ENCODE results near the gene SCD. TPM values are rescaled to one million over a fixed set of nuclear protein-coding genes. Genes with fewer than 3 reads are reported as not detected.
"Not testable (repeated sequence)": the region's sequence is repeated elsewhere in the genome, so short reads cannot be mapped to it uniquely, and the experiment has no call there.

Gene SCD
- total and polyA plus RNA-seq, 12 donors, result 1.8 to 62.7 (median 14.6) TPM

GRCh38 chr10:100374200-100374655, 27.2 kb downstream of the SCD start:
- WGBS, 2 donors, result 19 to 21% methylated on average over 3 of the region's 3 CpGs
- Histone ChIP-seq H3K9me3 (no peaks in the 10 kb centered on the region), H3K4me1 (peaks cover 11 to 53% (median 40%) of the 10 kb centered on the region in 9 donors), H3K27me3 (no peaks in the 10 kb centered on the region), H3K36me3 (no peaks in the 10 kb centered on the region), H3K27ac (peak overlapping the region in 9 of 10 donors; percentile 84 to 97 (median 93)), H3K4me3 (peak overlapping the region; percentile 39 to 82 (median 65))
- intact Hi-C loops (cut with DNase I), result no loop called here
- TF ChIP-seq CTCF (IDR thresholded peaks at IDR 0.05), result no peak
- no peak for DNase-seq
- peak in 1 of 8 donors; percentile 1 for ATAC-seq

- H3K27me3 ChIP-seq; H3K36me3 ChIP-seq; H3K9me3 ChIP-seq; ATAC-seq; DNase-seq; intact Hi-C loops (cut with DNase I): not testable (repeated sequence)
- H3K27ac ChIP-seq, result peak overlapping the region in 6 of 10 donors; percentile 91 to 97 (median 96)
- H3K4me1 ChIP-seq, result peaks cover 11 to 51% (median 40%) of the 10 kb centered on the region in 9 donors
- peak overlapping the region in 9 of 10 donors; percentile 48 to 82 (median 65) for H3K4me3 ChIP-seq
- WGBS, 2 donors, result 85% methylated on average over 7 of the region's 7 CpGs
Measured at GRCh38 chr10:100374677-100375353, 27.8 kb downstream of the SCD start.

- H3K9me3 ChIP-seq; H3K36me3 ChIP-seq; H3K27me3 ChIP-seq; DNase-seq; H3K27ac ChIP-seq; H3K4me3 ChIP-seq; ATAC-seq; intact Hi-C loops (cut with DNase I): not testable (repeated sequence)
- WGBS, 2 donors, result 86 to 87% methylated on average over 6 of the region's 6 CpGs
- peaks cover 1 to 33% (median 26%) of the 10 kb centered on the region in 9 donors for H3K4me1 ChIP-seq
Measured at GRCh38 chr10:100376656-100377055, 29.6 kb downstream of the SCD start.

GRCh38 chr10:100377830-100378229, 30.8 kb downstream of the SCD start:
- peaks cover 0 to 22% (median 19%) of the 10 kb centered on the region in 9 donors for H3K4me1 ChIP-seq
- no peaks in the 10 kb centered on the region for H3K27me3 ChIP-seq
- no peak overlapping the region for H3K4me3 ChIP-seq
- ATAC-seq (no peak), DNase-seq (no peak)
- H3K36me3 ChIP-seq, result peaks cover 0 to 20% (median 0%) of the 10 kb centered on the region in 9 donors
- no peak for TF ChIP-seq CTCF (IDR thresholded peaks at IDR 0.05)
- no peaks in the 10 kb centered on the region for H3K9me3 ChIP-seq
- WGBS, 2 donors, result 90 to 94% methylated on average over 5 of the region's 5 CpGs
- no peak overlapping the region for H3K27ac ChIP-seq
- intact Hi-C loops (cut with DNase I), result no loop called here

GRCh38 chr10:100380400-100380799, 33.4 kb downstream of the SCD start:
- no peak overlapping the region for H3K4me3 ChIP-seq
- no peak for DNase-seq
- no peaks in the 10 kb centered on the region for H3K27me3 ChIP-seq
- 96 to 100% methylated on average over 3 of the region's 3 CpGs for WGBS, 2 donors
- intact Hi-C loops (cut with DNase I), result no loop called here
- no peaks in the 10 kb centered on the region for H3K9me3 ChIP-seq
- no peak for ATAC-seq
- H3K36me3 ChIP-seq, result peaks cover 0 to 28% (median 0%) of the 10 kb centered on the region in 9 donors
- H3K27ac ChIP-seq, result no peak overlapping the region
- TF ChIP-seq CTCF (IDR thresholded peaks at IDR 0.05), result no peak
- peaks cover 0 to 3% (median 2%) of the 10 kb centered on the region in 9 donors for H3K4me1 ChIP-seq

Data from heart right ventricle (tissue), 16 donors.